H9 (cell line): ENCODE results near the gene HERC3. TPM values are rescaled to one million over a fixed set of nuclear protein-coding genes. Genes with fewer than 3 reads are reported as not detected.

ENCODE experiments used
- DNase-seq: peaks from one replicate; pipeline ENCODE4 v3.0.0-alpha.2; 2017
- H2AFZ ChIP-seq: one replicate; pipeline ENCODE4 v1.6.1; 2013; ENCODE audit warnings: mild to moderate bottlenecking, low read length, control low read depth, moderate library complexity
- H2AK5ac ChIP-seq: 2 replicates; pipeline ENCODE4 v1.6.1; 2013; ENCODE audit warnings: low read length, control low read depth, mixed read lengths; ENCODE audit not compliant: insufficient read length
- H2BK120ac ChIP-seq: one replicate; pipeline ENCODE4 v1.6.1; 2013; ENCODE audit warnings: low read depth, mild to moderate bottlenecking, low read length, control low read depth, inconsistent platforms; ENCODE audit not compliant: poor library complexity, severe bottlenecking
- H2BK12ac ChIP-seq: 2 replicates; pipeline ENCODE4 v1.6.1; 2013; ENCODE audit warnings: low read length, control low read depth, mixed read lengths, low read depth; ENCODE audit not compliant: insufficient read length
- H2BK15ac ChIP-seq: 2 replicates; pipeline ENCODE4 v1.6.1; 2013; ENCODE audit warnings: low read depth, low read length, control low read depth
- H2BK20ac ChIP-seq: one replicate; pipeline ENCODE4 v1.6.1; 2013; ENCODE audit warnings: low read depth, mild to moderate bottlenecking, low read length, control low read depth, inconsistent platforms; ENCODE audit not compliant: poor library complexity, severe bottlenecking
- H2BK5ac ChIP-seq: 2 replicates; pipeline ENCODE4 v1.6.1; 2013; ENCODE audit warnings: low read length, control low read depth, mixed read lengths; ENCODE audit not compliant: insufficient read length
- H3K14ac ChIP-seq: 2 replicates; pipeline ENCODE4 v1.6.1; 2013; ENCODE audit warnings: low read length, control low read depth; ENCODE audit not compliant: insufficient read depth
- H3K18ac ChIP-seq: 2 replicates; pipeline ENCODE4 v1.6.1; 2013; ENCODE audit warnings: low read depth, mild to moderate bottlenecking, mixed read lengths, low read length, control low read depth; ENCODE audit not compliant: insufficient read length
- H3K23ac ChIP-seq: 2 replicates; pipeline ENCODE4 v1.6.1; 2013; ENCODE audit warnings: low read length, control low read depth, mixed read lengths, low read depth; ENCODE audit not compliant: insufficient read length
- H3K23me2 ChIP-seq: 2 replicates; pipeline ENCODE4 v1.6.1; 2013; ENCODE audit warnings: low read depth, mild to moderate bottlenecking, mixed read lengths, low read length, control low read depth; ENCODE audit not compliant: insufficient read length, poor library complexity, severe bottlenecking
- H3K27ac ChIP-seq: 2 replicates; pipeline ENCODE4 v1.5.1; 2013; ENCODE audit warnings: low read length, control low read depth, mixed read lengths, low read depth; ENCODE audit not compliant: insufficient read length
- H3K27me3 ChIP-seq: 2 replicates; pipeline ENCODE4 v1.6.1; 2013; ENCODE audit warnings: low read length, control low read depth, inconsistent platforms; ENCODE audit not compliant: insufficient read depth
- H3K4ac ChIP-seq: 2 replicates; pipeline ENCODE4 v1.6.1; 2013; ENCODE audit warnings: low read depth, mild to moderate bottlenecking, control low read depth, inconsistent platforms, low read length, moderate library complexity
- H3K4me1 ChIP-seq: 2 replicates; pipeline ENCODE4 v1.6.1; 2013; ENCODE audit warnings: low read length, control low read depth, inconsistent platforms; ENCODE audit not compliant: insufficient read depth
- H3K4me2 ChIP-seq: 2 replicates; pipeline ENCODE4 v1.6.1; 2013; ENCODE audit warnings: low read length, control low read depth, mixed read lengths; ENCODE audit not compliant: insufficient read length, insufficient read depth
- H3K56ac ChIP-seq: 2 replicates; pipeline ENCODE4 v1.6.1; 2013; ENCODE audit warnings: low read depth, mild to moderate bottlenecking, mixed read lengths, low read length, control low read depth; ENCODE audit not compliant: insufficient read length
- H3K79me1 ChIP-seq: 2 replicates; pipeline ENCODE4 v1.6.1; 2013; ENCODE audit warnings: low read depth, mild to moderate bottlenecking, moderate library complexity, low read length, control low read depth, inconsistent platforms; ENCODE audit not compliant: insufficient read depth, poor library complexity, severe bottlenecking
- H3K79me2 ChIP-seq: 2 replicates; pipeline ENCODE4 v1.6.1; 2013; ENCODE audit warnings: low read length, control low read depth, inconsistent platforms; ENCODE audit not compliant: insufficient read depth
- H3K9ac ChIP-seq: 2 replicates; pipeline ENCODE4 v1.6.1; 2013; ENCODE audit warnings: low read length, control low read depth, mixed read lengths; ENCODE audit not compliant: insufficient read length; ENCODE audit errors: extremely low read depth
- H3K9me3 ChIP-seq: one replicate; pipeline ENCODE4 v1.6.1; 2013; ENCODE audit warnings: low read depth, low read length, inconsistent platforms; ENCODE audit not compliant: control insufficient read depth
- H3T11ph ChIP-seq: one replicate; pipeline ENCODE4 v1.6.1; 2013; ENCODE audit warnings: mild to moderate bottlenecking, low read length, control low read depth, inconsistent platforms
- H4K20me1 ChIP-seq: one replicate; pipeline ENCODE4 v1.6.1; 2013; ENCODE audit not compliant: control insufficient read depth, insufficient read length, insufficient read depth
- H4K5ac ChIP-seq: 2 replicates; pipeline ENCODE4 v1.6.1; 2013; ENCODE audit warnings: low read depth, mild to moderate bottlenecking, mixed read lengths, low read length, control low read depth; ENCODE audit not compliant: insufficient read length
- H4K8ac ChIP-seq: replicated peaks from 2 replicates; pipeline ENCODE4 v1.6.1; 2013; ENCODE audit warnings: low read length, control low read depth, mixed read lengths, low read depth; ENCODE audit not compliant: insufficient read length
- H4K91ac ChIP-seq: 2 replicates; pipeline ENCODE4 v1.6.1; 2013; ENCODE audit warnings: low read depth, mild to moderate bottlenecking, moderate library complexity, mixed read lengths, low read length, control low read depth; ENCODE audit not compliant: insufficient read length
- H3K27ac Mint-ChIP-seq, 3 experiments: 2 replicates in 2 of 3; 3 replicates in 1 of 3; pipeline ENCODE4 v1.8.0; 2020 to 2021; ENCODE audit warnings: mixed read lengths in 3 of 3, mild to moderate bottlenecking in 1 of 3, moderate library complexity in 1 of 3
- H3K27me3 Mint-ChIP-seq: 2 replicates; pipeline ENCODE4 v1.8.0; 2021; ENCODE audit warnings: low read depth, mild to moderate bottlenecking, moderate library complexity, mixed read lengths
- H3K36me3 Mint-ChIP-seq, 3 experiments: 2 replicates in 2 of 3; 3 replicates in 1 of 3; pipeline ENCODE4 v1.8.0; 2020 to 2021; ENCODE audit warnings: low read depth in 3 of 3, mixed read lengths in 3 of 3; ENCODE audit not compliant: insufficient read depth in 1 of 3
- H3K4me1 Mint-ChIP-seq, 2 experiments: 2 replicates each; pipeline ENCODE4 v1.8.0; 2020; ENCODE audit warnings: mixed read lengths in 2 of 2
- H3K4me3 Mint-ChIP-seq, 2 experiments: 2 replicates in 1 of 2; 3 replicates in 1 of 2; pipeline ENCODE4 v1.8.0; 2020 to 2021; ENCODE audit warnings: mild to moderate bottlenecking in 2 of 2, mixed read lengths in 2 of 2, moderate library complexity in 1 of 2
- H3K9me3 Mint-ChIP-seq, 2 experiments: 2 replicates in 1 of 2; 3 replicates in 1 of 2; pipeline ENCODE4 v1.8.0; 2020; ENCODE audit warnings: mild to moderate bottlenecking in 2 of 2, mixed read lengths in 2 of 2, moderate library complexity in 1 of 2
- WGBS: extraction: QIAGEN DNeasy Blood & Tissue Kit; methylation state at CpG from one replicate; pipeline ENCODE4 v1.1.7; 2013; ENCODE audit warnings: missing lambda C conversion rate, low lambda C conversion rate, mixed read lengths; ENCODE audit not compliant: insufficient read length; ENCODE audit errors: extremely low coverage; 5-methylcytosine and 5-hydroxymethylcytosine counted together
- total RNA-seq: library from RNA; stranded (reverse); gene quantifications from 2 replicates; pipeline ENCODE4 v1.2.1, GENCODE V29; 2021
- TF ChIP-seq, protein P1 (sequence below): fragments of 200-600 bp; sonication (generic); conservative IDR thresholded peaks from 3 replicates; pipeline ENCODE4 v1.8.0; 2021; ENCODE audit warnings: antibody characterized with exemption, mild to moderate bottlenecking

The HERC3 gene
- total RNA-seq, 1 experiment from 2014 or later = 2.9 TPM

GRCh38 chr4:88623097-88623496 is 30.8 kb downstream of the HERC3 start:
- H3K23ac ChIP-seq = no peak overlapping the region
- H3K14ac ChIP-seq = no peak overlapping the region
- no CpG with 5 or more reads among the region's 3 CpGs for WGBS

More at GRCh38 chr4:88623097-88623496, 30.8 kb downstream of the HERC3 start:
- H2AFZ ChIP-seq = no peak overlapping the region
- no peak overlapping the region for H3K56ac ChIP-seq
- Mint-ChIP-seq H3K27ac (no peak overlapping the region; a peak in 1 of 7 replicates), H3K4me1 (0 out of 4 replicates have a peak, but pooled peaks cover 0 to 3% of the 10 kb centered on the region in 2 experiments), H3K9me3 (peaks cover 3 to 8% of the 10 kb centered on the region in 2 experiments; a peak in 4 of 5 replicates), H3K36me3 (peaks cover 1 to 14% (median 11%) of the 10 kb centered on the region in 3 experiments; a peak in 5 of 7 replicates), H3K27me3 (no peaks in the 10 kb centered on the region; the same call in 1 of the 2 replicates), H3K4me3 (no peak overlapping the region)
- no peak overlapping the region for H2BK120ac ChIP-seq
- H4K91ac ChIP-seq = no peak overlapping the region
- no peak overlapping the region for H4K5ac ChIP-seq
- DNase-seq = no peak
- no peaks in the 10 kb centered on the region for H3K79me2 ChIP-seq
- H3K79me1 ChIP-seq = no peaks in the 10 kb centered on the region
- no peaks in the 10 kb centered on the region for H3K9me3 ChIP-seq
- no peak overlapping the region for H2BK5ac ChIP-seq
- no peaks in the 10 kb centered on the region; the same call in 1 of the 2 replicates for H3K4me1 ChIP-seq
- H3K4ac ChIP-seq = no peak overlapping the region
- no peak overlapping the region for H2BK20ac ChIP-seq
- H4K8ac ChIP-seq = no peak overlapping the region
- no peak overlapping the region for H2AK5ac ChIP-seq
- no peaks in the 10 kb centered on the region for H4K20me1 ChIP-seq
- no peak overlapping the region for H2BK12ac ChIP-seq
- TF ChIP-seq, protein P1, sequence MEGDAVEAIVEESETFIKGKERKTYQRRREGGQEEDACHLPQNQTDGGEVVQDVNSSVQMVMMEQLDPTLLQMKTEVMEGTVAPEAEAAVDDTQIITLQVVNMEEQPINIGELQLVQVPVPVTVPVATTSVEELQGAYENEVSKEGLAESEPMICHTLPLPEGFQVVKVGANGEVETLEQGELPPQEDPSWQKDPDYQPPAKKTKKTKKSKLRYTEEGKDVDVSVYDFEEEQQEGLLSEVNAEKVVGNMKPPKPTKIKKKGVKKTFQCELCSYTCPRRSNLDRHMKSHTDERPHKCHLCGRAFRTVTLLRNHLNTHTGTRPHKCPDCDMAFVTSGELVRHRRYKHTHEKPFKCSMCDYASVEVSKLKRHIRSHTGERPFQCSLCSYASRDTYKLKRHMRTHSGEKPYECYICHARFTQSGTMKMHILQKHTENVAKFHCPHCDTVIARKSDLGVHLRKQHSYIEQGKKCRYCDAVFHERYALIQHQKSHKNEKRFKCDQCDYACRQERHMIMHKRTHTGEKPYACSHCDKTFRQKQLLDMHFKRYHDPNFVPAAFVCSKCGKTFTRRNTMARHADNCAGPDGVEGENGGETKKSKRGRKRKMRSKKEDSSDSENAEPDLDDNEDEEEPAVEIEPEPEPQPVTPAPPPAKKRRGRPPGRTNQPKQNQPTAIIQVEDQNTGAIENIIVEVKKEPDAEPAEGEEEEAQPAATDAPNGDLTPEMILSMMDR = no peak
- H3K18ac ChIP-seq = no peak overlapping the region
- H3K27me3 ChIP-seq = no peaks in the 10 kb centered on the region
- no peak overlapping the region for H3K27ac ChIP-seq
- no peak overlapping the region for H3K9ac ChIP-seq
- H3K4me2 ChIP-seq = no peak overlapping the region
- H2BK15ac ChIP-seq = no peak overlapping the region
- H3T11ph ChIP-seq = no peak overlapping the region
- no peaks in the 10 kb centered on the region for H3K23me2 ChIP-seq
